NCI-H2227 (cell line): Measurements from ENCODE around the gene THEM4.

ENCODE experiments used
- DNase-seq: peaks from one replicate; lab custom pipeline; 2025; ENCODE audit not compliant: unreplicated experiment; lab: John Stamatoyannopoulos, UW

Gene THEM4

DNA sequence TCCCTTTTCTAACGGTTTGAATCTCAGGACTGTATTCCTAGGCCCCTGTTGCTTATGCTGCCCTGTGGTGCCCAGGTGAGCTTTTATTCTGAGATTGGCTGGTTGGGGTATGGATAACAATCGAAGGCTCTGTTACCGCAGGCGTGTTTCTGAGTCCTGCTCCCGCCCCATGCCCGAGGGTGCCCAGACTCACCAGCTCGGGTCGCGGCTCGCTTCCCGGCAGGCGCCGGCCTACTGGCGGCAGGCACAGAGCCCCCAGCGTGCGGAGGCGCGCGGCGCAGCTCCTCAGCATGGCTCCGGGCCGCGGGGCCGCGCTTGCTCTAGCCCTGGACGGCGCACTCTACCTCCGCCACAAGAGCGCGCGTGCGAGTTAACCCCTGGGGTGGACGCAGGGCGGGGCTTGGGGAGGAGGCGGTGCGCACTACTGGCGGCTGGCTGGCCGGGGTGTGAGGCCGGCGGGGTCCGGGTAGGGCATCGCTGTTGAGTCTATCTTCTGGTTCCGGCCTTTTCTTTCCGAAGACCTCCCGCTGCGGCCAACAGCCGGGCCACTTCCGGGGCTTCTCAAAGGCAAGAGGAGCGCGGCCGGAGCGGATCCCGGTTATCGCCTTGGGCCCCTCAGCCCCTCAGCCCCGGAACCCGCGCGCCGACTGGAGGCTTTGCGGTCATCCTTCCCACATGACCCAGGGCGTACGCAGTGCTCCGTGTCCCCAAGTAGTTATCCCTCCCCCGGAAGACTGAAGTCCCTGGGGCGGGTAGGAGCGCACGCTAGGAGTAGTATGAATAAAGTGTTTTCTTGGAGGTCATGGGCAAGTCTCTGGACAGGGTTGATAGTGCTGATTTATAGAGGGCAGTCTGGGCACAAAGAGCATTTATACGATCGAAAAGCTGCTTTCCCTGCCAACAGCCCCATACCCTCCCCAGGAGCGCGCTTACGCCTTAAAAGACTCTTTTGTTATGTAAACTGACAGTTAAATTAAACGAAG lies at the start of gene THEM4:
TSS of gene THEM4 (minus strand) at position 345 of the 983 bp plus-strand sequence. CDS start at position 292, 53 bp downstream.
- peak; percentile 96 for DNase-seq

GRCh38 chr1:151958959-151959358 lies 49.6 kb upstream of the THEM4 start:
- DNase-seq = no peak

- no peak for DNase-seq
Measured at GRCh38 chr1:151956957-151957497, 47.7 kb upstream of the THEM4 start.

DNA sequence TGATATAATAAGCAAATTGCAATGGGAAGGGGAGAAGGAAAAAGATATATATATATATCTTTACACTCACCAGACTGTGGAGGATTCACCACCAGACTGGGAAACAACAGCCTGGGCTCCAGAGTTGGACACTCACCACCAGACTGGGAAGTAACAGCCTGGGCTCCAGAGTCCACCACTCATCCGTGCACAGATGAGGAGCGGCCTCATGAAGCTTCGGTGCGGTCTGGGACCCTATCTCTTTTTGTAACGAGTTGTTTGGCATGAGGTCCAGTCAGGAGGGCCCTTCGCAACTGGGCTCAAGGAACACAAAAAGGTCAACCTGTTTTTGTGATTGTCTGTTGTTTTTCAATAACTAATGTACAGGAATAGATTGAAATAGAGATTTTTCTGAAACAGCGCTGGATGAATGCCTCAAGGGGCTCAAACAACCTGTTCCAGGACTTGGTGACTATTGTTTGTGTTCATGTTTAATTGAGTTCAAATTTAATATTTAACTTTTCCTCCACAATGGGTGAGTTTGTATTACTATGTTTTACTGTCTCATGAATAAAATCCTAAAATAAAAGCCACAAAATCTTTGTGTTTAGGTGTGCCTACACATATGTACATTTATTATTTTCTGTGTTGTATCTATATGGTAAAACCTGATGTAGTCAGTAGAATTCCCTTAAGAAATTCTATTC lies 44.2 kb upstream of the THEM4 start:
- no peak for DNase-seq

DNA sequence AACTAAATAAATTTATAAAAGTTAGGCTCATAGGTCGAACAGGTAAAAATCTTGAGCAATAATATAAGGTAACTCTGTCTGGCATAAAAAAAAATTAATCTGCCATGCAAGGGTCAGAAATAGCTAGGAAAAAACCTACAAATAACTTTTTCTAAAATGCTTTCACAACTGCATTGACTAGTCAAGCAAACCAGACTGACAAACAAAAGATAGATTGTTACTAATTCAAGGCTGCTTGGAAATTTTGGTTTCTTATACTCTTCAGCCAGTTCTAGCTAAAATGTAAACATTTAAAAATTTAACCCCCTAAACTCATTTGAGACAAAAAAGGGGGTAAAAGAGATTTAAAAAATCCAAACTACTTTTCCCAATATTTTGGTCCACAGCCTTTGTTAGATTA lies 43.5 kb upstream of the THEM4 start:
- no peak for DNase-seq

DNA sequence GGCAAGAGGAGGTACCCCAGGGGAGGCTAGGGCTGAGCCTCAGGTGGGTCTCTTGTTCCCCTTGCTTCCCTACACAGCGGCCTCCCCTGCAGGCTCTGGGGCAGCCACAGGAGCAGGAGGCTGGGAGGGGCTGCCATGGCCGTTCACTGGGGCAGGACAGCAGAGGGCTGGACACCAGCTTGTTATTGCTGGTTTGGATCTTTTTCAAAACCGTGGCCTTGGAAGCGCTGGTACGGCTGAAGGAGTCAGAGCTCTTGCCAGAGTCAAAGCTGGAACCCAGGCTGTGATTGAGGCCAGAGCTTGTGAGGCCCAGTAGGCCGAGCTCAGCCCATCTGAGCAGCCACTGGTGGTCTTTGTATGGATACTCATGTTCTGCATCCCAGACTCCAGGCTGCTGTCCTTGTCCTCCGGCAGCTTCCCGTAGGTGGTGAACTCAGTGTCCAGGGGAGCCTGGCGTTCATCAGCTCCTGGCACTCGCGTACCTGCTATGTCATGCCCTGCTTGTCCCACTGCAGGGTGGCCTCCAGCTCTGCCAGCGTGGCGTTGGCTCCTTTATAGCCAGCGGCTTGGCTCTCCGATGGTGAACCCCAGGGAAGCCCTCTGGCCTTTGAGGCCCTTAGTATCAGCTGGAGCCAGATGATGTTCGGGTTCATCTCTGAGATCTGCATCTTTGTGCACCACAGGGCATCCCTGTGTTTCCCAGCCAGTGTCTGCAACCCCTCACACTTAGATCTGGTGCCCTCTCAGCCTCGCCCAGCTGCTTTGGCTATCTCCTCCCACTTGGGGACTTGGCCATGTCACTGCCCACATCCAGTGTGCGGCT lies 40.3 kb upstream of the THEM4 start:
- no peak for DNase-seq

GRCh38 chr1:151948506-151948905 lies 39.2 kb upstream of the THEM4 start:
- DNase-seq = no peak

DNA sequence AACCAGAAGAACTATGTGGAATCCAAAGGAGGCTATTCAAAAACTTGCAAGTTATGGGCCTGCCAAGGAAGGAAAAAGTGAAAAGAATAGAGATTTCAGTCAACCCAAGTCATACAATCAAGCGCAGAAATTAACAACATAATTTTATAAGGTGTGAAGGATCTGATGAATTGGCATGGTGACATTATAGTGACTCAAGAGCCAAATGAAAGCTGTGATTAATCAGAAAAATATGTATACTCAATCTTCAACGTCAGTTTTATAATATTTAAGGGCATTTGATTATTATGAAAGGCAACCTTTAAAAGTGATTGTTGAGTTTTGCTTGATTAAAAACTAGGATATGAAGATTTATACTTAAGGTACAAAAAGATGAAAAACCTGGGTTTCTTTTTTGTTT lies 37.8 kb upstream of the THEM4 start:
- DNase-seq = no peak

GRCh38 chr1:151945725-151946722 lies 36.7 kb upstream of the THEM4 start:
- peak; percentile 6 for DNase-seq

GRCh38 chr1:151944857-151945575 lies 35.7 kb upstream of the THEM4 start:
- DNase-seq = no peak

GRCh38 chr1:151944126-151944856 lies 35.0 kb upstream of the THEM4 start:
- no peak for DNase-seq

DNA sequence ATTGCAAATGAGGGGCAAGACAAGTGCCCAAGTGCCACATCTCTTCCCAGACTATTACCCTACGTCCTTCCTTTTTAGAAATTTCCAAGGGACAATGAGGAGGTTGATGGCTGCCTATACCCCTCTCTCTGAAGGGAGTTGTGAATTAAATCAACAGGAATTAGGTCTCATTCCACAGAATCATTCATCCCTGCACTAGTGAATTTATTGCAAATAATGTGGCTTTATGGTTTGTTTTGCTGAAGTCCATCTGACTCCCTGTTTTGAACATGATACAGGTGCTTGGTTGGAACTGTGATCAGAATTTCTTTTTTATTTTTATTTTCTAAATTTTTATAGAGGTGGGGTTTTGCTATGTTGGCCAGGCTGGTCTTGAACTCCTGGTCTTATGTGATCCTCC lies 34.3 kb upstream of the THEM4 start:
- no peak for DNase-seq

GRCh38 chr1:151942882-151943281 lies 33.6 kb upstream of the THEM4 start:
- no peak for DNase-seq

DNA sequence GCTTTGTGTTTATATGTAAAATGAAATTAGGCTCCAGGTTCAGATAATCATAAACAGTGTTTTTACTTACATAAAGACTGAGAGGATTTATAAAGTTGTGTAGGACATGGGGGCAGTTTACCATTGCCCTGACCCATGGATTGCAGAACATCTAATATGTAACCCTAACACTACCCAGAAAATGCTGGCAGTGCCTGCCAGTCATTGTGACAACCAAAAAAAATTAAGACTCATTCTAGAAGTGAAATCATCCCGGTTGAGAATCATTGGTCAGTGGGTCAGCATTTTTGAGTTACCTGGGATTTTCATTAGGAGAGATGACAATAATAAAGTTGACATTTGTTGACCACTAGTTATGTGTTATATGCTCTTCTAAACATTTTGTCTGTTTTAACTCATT lies 31.2 kb upstream of the THEM4 start:
- DNase-seq = no peak

- DNase-seq = no peak
Measured at GRCh38 chr1:151939779-151940178, 30.5 kb upstream of the THEM4 start.

- DNase-seq = no peak
Measured at GRCh38 chr1:151939141-151939540, 29.8 kb upstream of the THEM4 start.

DNA sequence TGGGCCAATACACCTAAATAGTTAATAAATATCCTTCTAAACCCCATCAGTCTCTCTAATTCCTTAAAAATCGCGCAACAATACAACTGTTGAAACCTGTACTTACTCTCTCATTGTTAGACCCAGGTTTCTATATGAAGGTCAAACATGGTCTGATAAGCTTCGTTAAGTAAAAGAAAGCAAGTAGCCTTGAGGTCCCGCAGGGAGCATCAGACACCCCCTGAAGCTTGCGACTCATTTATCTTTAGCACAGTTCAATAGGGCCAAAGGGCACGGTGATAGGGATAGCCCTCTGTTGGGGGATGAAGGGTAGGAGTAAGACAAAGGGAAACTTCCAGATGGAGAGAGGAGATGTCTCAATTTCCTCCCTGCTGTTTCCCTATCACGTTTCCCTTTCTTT lies 27.3 kb upstream of the THEM4 start:
- no peak for DNase-seq

DNA sequence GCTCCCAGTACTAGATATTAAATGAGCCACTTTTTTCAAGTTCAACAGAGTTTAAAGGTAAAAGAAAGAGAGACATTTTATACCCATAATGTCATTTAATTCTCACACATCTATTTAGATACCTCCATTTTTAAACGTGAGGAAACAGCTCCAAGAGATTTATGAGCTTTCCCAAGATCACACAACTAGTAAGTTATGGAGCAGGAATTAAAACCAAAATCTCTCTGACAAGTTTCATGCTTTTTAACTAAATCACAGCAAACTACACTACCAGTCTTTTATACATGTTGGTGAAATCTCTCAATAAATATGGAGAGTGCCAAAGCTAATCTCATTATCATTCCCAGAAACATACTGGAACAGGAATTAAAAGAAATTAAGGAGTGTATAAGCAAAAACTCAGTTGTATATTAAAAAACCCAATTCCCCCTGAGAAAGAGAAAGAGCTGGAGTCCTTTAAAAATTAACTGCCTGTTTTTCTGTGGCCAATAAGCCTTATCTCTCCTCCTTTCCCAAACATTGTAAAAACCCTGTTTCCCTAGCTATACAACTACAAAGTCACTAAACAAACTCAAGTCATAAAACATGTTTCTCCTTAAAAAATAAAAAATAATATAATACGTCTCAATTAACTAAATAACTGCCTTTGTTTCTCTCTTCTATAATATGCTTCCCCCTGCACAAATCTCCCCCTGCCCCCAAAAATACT lies 26.7 kb upstream of the THEM4 start:
- no peak for DNase-seq
